ENCODE measurements around the gene HYAL1.
A peak's percentile ranks its signal among the peaks of the same experiment; 100 is the strongest.

The HYAL1 gene

DNA sequence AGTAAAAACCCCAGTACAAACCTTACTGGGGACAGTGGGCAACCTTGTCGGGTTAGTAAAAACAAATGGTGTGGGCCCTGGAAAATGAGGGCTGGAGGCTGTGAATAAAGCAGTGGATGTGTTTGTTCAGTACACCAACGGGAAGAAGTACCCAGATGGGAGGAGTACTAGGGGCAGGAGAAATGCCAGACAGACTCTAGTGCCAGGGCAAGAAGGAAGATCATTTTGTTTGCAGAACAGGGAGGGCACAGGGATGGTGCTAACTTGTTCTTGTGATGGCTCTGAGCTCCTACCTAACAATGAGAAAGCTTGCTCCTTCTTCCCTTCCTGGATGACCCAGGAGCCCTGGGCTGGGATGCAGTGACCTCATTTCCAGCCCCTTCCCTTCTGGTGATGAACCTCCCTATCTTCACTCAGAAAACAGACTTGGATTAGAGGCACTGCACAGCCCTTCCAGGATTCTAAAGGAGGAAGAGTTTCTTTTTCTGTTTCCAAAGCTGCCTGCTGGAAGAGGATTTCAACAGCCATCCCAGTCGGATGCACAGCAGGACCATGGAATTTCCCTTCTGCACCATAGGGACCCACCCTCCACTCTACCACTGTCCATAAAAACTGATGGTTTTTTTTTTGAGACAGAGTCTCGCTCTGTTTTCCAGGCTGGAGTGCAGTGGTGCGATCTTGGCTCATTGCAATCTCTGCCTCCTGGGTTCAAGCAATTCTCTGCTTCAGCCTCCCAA, 31.1 kb upstream of the HYAL1 start:
- DNase-seq: no peak

DNA sequence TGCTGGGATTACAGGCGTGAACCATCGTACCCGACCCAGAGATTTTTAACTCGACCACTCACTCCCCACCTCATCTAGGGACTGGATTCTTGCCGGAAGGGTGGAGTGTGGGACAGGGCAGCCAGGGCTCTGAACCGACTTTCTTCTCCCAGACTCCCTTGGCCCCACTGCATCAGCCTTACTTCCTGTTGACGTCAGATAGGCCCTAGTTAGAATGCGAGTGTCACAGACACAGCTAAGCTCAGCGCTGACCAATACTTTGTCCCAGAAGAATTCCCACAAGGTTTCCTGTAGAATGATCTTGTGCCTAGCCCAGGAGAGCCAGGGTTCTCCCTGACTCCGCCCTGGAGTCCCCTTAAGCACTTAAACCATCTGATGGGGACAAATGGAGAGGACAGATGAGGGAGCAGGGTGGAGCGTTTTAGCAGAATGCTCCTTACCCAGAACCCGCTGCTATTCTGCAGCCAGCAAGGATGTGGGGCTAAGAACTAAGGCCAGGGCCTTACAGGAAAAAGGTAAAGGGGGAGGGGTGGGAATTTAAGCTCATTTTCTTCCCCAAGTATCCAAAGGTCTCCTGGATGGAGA, 30.5 kb upstream of the HYAL1 start:
- no peak for DNase-seq

DNA sequence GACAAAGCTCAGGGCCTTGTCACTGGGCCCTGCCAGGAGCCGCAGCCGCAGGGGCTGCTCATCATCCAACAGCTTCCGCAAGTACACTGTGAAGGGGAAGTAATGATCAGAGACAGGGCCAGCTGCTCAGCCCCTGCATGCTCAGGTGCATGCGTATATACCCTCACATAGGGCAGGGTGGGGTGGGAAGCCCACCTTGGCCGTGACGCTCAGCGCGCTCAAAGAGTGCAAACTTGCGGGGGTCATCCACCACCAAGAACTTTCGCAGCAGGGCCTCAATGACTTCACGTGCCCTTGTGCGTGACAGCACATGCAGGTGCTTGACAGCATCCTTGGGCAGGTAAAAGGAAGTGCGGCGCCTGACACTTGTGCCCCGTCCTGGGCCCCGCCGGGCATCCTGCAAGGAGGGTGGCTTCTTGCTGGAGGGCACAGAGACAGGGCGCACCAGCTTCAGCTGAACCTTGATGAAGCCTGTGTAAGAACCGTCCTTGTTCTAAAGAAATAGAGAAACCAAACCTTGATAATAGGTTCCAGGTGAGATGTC, 28.1 kb upstream of the HYAL1 start:
- no peak for DNase-seq

DNA sequence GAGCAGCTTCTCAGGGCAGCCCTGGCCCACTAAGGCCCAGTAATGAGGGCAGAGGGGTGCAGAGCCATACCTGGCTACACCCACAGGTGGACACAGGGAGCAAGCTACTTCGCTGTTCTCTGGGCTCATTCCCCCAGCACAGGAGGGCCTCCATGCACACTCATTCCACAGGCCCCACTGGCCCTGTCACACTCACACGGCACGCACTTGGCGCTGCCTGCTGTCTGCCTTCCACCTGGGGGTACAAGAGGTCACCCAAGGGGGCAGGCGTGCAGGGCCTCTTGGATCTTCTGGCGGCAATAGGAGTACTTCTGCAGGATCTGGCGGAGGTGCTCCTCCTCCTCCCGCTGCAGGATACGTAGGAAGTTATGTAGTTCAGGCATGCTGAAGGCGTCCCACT, 27.0 kb upstream of the HYAL1 start:
- DNase-seq: no peak

DNA sequence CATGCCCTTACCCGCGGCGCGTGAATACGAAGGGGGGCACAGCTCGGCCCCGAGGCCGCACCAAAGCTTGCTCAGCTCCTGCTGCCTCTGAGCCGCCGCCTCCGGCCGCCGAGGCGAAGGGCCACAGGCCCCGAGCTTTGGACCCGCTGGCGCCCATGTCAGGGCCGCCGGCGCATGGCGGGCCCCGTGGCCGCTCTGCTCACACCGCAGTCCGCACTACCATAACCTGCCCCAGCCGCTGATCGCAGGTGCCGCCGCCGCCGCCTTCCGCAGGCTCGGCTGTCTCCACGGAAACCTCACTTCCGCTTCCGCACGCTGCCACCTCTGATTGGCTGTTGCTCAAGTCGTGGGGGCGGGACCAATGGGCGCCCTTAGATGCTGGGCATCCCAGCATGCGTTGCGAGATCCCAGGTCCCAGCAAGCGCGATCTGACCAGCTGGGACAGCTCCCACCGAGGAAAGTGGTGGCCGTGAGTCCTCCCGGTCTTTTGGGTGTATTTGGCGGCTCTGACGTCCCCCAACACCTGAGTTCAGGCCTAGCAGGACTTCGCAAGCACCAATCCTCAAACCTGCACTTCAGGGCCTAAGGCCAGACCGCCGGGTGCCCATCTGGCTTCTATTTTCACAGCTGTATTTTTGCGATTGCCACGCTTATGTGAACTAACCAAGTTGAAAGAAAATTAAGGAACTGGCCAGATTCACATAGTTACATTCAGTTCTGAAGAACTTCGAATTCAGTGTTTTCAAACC, 24.7 kb upstream of the HYAL1 start, which contains the start of gene TUSC2:
TUSC2 (minus strand) TSS at position 281 of the 749 bp plus-strand sequence; CDS start at position 157, 124 bp downstream.
- peak; percentile 91 to 95 (median 93) for DNase-seq

DNA sequence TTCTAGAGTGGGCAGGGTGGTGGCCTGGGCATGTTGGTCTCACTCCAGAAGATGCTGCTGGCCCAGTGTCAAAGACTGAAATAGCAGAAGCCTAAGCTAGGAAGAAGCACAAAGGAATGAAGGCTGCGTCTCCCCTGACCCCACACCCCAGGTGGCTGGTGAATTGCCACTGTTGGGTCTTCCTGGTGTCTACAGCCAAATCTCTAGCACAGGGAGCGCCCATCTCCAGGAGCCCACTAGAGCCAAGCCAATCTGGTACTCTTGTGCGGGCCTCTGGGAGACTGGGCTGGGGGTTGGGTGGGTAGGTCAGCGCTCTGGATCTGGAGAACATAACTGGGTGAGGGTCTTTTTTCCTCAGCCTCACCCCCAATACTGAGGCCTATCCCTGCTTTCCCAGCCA, 23.8 kb upstream of the HYAL1 start:
- DNase-seq: no peak

DNA sequence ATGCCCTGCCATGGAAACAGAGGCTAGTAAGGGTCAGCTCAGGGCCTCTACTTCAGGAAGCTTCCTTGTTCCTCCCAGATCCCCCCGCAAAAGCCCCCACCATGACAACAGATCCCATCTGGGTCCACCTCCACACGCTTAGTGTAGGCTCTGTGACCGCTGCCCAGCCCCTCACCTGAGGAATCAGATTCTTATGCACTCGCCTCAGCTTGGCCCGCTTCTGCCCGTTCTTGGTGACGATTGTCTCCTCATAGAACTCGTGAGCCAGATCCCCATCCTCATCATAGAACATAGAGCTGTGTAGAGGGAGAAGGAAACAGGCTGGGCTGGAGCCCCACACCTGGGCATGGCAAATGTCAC, 22.8 kb upstream of the HYAL1 start:
- no peak for DNase-seq

DNA sequence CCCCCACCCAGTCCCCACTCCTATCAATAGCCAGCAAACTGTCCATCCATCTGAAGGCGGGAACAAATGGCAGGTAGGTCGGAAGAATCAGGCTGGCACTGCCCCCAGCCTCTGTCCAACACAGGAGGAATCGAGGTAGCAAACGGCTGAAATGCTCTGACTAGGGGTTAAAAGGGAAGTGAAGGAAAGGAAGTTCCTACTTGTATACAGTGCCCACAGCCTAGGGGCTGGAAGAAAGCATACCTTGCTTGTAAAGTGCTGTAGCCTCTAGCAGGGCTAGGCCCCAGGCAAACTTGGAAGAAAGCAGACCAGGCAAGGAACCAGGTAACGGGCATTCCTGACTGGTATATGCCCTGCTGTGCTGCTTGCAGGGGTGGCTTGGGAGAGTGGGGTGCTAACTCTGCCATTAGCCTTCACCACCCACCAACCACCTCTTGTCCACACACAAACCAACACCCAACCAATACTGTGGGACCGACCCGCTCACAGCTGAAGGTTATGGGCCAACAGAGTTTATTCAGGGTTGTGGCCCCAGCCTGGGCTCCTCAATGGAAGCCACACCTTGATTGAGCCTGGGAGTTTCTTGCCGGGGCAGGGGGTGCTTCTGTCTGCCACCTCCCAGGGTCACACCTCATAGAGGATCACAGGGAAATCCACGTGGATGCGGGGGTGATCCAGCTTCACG, 22.3 kb upstream of the HYAL1 start:
- no peak for DNase-seq

DNA sequence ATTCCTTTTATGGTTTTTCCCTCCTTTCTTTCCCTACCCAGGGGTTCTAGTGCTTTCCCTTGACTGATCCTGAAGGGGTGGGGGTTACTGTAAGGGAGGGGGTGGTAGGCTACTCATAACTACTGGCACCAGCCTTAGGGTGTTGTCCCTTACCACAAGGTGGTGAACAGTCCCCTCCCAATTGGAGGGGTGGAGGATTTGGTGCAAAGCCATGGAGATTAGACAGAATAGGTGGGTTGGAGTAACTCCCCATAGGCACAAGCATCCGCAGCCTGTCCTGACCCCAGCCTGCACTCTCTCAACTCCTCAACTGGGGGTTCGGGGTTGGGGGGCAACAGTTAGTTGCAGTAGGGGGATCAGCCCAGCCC, 21.7 kb upstream of the HYAL1 start:
- DNase-seq: no peak

DNA sequence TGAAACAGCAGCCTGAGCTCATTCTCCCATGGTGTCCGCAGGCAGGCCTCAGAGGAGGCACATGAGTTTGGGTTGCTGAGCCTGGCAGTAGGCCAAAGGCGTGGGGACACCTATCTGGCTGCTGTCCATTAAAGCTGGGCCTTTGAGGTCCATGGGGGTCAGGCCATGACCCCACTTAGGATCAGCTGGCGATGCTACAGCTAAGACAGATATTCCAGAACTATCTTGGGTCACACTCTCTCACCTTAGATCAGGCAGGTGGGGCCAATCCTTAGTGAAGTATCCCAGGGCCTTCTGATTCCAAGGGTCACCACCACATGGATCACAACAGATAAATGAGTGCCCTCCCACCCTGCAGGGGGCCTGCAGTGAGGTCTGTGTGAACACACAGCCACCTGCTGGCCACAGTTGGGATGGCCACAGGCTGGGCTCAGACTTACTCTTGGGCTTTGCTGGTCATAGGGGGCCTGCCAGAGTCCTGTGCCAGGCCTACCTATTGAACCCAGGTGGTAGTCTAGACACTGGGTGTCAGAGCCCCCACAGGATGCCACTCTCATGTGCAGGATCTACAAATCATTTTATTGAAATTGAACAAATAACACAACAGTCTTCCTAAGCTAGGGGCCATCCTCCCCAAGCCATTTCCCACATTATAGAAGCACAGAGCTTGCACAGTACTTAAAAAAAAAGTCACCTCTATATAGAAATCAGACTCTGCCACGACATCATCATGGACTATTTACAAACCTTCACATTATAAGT, 21.2 kb upstream of the HYAL1 start:
- DNase-seq: peak; percentile 27 to 65 (median 40)

DNA sequence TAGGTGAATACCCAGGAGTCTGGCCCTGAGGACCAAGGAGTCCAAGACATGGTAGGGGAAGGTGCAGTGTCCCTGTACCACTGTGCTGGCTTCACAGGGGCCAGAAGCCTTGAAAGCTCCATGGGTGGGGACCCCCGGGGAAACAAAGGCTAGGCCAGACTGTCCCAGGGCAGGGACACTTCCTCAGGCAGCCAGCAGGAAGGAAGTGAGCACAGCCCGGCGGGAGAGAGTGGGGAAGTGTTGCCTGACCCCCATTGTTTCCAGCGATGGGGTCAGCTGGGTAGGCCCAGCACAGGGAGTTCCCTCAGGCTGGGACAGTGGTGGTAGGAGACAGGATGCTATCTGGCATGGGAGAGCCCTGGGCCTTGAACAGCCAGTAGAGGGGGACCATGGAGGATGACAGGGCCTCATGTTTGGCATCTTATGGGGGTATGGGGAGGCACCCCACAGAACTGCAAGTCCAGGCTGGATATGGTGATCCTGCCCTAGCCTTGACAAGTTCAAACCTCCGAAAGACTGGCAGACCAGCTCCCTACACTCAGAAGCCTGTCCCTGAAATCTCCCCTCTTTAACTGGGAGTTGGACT, 20.3 kb upstream of the HYAL1 start:
- no peak for DNase-seq

DNA sequence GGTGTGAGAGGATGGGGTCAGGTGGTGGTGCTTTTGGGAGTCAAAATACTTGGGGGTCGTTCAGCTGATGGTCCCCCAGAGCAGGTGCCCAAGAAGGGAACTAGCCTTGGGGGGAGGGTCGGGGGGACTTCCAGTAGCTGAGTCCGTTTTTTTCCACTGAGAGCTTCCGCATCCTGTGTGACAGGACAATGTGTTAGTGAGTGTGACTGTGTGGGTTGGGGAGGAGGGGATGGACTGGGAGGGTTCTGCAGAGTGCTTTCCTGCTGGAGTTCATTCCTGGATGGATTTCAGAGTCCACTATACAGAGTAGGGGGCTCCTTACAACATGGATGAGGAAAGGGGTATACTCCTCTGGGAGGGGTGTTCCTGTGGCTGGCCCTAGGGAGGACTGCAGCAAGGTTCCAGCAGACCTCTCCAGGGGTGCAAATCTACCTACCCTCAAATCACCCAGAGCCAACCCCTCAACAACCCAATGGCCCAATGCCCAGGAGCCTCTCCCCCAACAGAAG, 19.8 kb upstream of the HYAL1 start:
- peak in 1 of 3 experiments; percentile 34 for DNase-seq

DNA sequence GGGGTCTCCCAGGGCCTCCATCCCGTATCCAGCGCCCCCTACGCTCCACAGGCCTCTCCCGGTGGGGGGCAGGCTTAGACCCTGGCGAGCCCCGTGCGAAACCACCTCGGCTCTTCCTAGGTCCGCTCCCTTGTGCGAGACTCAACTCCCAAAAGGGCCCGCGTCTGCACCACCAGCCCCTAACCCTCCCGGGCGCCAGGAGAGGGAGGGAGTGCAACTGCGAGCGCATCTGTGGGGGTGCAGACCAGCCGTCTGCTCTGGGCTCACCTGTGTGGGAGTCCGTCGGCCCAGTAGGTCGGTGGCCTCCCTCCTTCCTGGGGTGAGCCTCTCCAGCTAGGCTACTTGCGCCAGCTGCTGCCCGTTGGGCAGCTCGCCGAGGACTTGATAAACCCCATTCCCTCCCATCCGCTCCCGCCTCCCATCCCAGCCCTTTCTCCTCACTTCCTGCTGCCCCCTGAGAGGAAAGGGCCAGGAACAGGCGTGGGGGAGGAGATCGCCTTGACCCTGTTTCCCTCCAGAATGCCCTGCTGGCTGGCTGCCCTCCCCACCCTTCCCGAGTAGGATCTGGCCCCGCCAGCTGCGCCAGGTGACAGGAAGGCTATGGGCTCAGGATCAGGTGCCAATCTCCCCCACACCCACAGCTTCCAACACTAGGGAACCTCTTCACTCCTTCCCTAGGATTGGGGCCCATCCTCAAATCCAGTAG, 19.2 kb upstream of the HYAL1 start, which contains the start of gene HYAL2:
HYAL2 (minus strand) TSS at position 360 of the 706 bp plus-strand sequence. CDS start 2,256 bp downstream, outside the sequence.
- peak in 2 of 3 experiments; percentile 46 to 61 for DNase-seq

DNA sequence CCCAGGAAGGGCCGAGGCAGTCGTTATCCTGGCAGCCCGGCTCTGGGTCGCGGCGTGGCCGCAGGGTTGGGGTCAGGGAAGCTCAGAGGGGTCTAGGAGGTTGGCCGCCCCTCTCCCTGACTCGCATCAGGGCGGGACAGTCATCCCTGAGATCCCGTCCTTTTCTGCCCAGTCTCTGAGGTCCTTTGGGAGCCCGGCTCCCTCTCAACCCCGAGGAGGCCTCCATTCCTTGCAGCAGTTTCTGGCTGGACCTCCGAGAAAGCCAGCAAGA, 18.7 kb upstream of the HYAL1 start:
- DNase-seq: no peak

DNA sequence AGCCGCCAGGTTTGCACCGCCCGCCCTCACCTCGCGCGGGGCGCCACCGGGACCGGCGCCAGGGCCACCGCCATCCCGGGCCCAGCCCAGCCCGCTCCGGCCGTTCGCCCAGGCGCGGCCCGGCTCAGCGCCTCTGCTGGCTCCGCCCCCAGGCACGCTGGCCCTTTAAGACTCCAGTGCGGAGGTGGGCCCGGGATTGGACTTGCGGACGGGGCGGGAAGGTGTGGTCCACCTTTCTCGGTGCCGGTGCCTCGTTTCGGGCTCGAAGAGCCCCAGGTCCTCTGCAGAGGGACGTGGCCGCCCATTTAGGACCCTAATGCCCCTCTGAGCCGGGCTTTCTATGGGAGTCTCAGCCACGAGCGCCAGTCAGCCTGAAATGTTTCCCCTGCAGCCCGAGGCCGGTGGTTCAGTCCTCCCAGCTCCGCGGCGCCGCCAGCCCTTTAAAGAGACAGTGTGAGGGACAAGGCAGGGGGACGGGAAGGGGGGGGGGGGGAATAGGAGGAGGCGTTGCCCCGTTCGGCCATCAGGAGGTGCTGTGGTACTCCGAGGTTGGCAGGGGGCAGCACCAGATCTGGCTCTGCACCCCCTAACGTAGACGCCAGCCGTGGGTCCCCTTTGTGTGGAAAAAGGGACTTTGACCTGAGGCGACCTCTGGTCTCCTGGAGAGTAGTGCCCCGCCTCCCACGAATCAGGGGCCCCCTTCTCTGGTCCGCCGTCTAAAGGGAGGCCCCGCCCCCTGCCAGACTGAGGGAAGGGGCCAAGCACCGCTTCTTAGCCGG, 18.2 kb upstream of the HYAL1 start:
- peak; percentile 82 to 92 (median 91) for DNase-seq

DNA sequence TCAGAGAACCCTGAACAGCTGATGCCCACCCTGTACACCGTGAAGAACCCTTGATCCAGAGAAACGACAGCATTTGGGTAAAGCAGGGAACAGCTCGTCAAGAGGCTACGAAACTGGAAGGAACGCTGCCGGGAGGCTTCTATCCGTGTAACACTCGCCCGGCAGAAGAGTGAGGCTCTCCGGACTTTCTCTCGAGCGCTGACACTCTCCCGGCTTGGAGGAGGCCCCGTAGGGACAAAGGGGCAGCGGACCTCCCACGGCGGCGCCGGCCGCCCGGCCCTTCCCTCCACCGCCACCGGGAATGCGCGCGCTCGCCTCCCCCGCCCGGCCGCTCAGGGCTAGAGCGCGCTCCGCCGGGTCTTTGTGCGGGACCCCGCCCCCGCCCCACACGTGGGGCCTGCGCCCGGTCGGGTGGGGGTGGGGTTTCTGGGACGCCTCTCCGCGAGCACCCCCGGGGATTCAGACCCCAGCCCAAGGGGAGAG, 17.5 kb upstream of the HYAL1 start:
- DNase-seq: peak; percentile 71 to 84 (median 79)

DNA sequence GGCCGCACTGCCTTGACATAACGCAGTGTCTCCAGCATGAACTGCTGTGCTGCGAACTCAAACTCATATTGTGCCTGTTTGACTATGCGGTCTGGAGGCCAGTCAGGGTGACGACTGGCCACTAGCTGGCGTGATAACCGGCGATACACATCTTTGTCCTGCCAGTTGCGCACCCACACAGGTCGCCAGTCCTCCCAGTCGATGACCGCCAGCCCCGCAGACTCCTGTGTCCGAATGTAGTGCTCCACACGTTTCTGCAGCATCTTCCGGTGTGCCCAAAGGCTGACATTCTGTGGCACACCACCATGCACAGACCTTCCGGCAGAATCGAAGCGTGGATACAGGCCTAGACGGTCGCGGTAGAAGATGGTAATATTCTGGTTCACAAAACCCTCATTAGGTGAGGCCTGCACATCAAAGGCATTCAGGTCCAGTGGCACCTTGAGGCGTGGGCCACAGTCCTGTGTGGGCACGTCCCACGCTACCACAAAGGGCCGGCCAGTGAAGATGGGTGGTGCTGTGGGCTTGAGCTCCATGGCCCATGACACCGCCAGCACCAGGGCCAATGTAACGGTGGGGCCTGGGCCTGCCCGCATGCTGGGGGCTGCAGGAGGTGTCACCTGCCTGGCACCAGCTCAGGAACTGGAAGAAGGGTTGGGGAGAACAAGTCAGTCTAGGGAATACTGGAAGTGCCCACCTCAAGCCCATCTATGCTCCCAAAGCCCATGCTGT, 16.7 kb upstream of the HYAL1 start:
- DNase-seq: no peak

DNA sequence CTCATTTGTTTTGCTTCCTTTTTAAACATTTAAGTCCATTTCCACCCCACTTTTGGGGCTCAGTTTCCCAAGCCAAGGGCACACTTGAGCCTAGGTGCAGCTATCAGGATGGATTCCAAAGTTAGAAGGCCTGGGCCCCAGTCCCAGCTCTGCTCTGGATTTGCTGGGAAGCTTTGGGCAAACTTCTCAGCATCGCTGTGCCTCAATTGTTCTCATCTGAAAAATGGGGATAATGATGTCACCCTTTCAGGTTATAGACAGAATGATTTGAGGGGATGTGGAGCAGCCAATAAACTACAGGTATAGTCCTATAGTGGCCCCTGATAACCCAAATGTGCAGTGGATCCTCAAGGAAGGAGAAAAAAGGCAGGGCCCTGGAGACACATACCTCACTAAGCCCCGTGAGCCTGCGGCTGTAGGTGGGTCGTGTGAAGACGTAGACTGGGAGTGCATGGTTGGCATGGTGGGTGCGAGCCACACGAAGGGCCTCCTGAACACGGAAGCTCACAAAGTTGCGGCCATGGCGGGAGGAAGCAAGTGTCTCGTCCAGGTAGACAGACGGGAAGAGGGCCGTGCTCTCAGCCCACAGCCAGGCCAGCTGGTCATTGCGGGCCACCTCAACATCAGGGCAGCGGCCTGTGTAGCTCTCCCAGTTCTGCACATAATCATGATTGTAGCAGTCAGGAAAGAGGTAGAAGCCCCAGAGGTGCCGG, 16.0 kb upstream of the HYAL1 start:
- no peak for DNase-seq

DNA sequence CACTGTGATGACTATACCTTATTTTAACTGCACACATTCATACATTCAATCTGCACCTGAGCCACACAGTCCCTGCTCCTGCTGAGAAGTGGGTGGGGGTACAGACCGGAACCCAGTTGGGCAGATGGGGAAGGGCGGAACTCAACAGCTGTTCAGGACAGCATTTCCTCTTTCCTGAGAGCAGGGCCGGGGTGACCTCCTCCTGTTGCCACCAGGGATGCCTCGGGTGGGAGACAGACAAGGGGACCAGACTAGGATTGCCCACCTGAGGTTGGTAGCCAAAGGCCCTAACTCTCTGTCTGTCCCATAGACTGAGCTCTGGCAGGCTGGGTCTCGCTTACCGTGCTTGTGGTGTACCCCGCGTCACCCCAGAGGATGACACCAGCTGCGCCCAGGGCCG, 15.2 kb upstream of the HYAL1 start:
- no peak for DNase-seq
